ENCODE data around the gene ENPP7.
"Not testable (repeated sequence)": the region's sequence is repeated elsewhere in the genome, so short reads cannot be mapped to it uniquely, and the experiment has no call there.

The ENPP7 gene

GRCh38 chr17:79749156-79749815, 18.5 kb downstream of the ENPP7 start:
- DNase-seq (ENCODE audit: low read depth), result no peak

DNA sequence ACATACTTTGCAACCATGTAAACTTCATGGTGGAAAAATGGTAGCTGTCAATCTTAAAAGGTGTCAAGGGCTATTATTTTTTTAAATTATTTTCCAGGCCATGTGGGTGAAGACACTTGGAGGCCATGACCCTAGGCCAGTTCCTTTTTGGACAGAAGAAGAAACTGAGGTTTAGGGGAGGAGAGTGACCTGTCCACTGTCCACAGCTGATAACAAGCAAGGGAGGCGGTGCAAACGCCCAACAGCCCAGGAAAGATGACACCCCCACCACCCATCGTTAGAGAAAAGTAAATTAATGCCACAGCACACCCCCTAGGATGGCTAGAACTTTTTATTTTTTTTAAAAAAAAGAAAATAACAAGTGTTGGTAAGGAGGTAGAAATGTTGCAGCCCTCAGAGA, 19.2 kb downstream of the ENPP7 start:
- DNase-seq (ENCODE audit: low read depth), result no peak

- DNase-seq (ENCODE audit: low read depth), result no peak
Measured at GRCh38 chr17:79750650-79751545, 20.2 kb downstream of the ENPP7 start.

DNA sequence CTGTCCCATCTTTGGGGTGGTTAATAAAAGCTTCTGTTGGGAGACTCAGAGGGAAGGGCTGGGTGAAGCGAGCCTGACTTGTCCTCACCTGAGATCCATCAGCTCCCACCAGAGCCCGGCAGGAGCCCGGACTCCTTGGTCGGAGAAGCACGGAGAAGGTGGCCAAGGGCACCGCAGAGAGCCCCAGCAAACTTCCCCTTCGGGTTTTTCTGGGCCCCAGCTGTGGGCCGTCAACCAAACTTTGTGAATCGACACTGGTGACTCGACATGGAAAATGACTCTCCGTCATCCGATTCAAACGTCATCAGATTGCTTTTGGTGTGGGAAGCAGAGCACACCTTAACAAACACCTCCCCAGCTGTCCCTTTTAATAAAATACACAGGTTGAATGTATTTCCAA, 21.4 kb downstream of the ENPP7 start:
- no peak for DNase-seq (ENCODE audit: low read depth)

- DNase-seq (ENCODE audit: low read depth), result no peak
Measured at GRCh38 chr17:79754370-79754769, 23.6 kb downstream of the ENPP7 start.

- not testable (repeated sequence) for DNase-seq (ENCODE audit: low read depth)
Measured at GRCh38 chr17:79754903-79755302, 24.2 kb downstream of the ENPP7 start.

GRCh38 chr17:79755591-79755990, 24.8 kb downstream of the ENPP7 start:
- DNase-seq (ENCODE audit: low read depth), result no peak

GRCh38 chr17:79757140-79757745, 26.5 kb downstream of the ENPP7 start:
- DNase-seq (ENCODE audit: low read depth), result no peak

GRCh38 chr17:79758271-79758670, 27.5 kb downstream of the ENPP7 start:
- DNase-seq (ENCODE audit: low read depth), result no peak

DNA sequence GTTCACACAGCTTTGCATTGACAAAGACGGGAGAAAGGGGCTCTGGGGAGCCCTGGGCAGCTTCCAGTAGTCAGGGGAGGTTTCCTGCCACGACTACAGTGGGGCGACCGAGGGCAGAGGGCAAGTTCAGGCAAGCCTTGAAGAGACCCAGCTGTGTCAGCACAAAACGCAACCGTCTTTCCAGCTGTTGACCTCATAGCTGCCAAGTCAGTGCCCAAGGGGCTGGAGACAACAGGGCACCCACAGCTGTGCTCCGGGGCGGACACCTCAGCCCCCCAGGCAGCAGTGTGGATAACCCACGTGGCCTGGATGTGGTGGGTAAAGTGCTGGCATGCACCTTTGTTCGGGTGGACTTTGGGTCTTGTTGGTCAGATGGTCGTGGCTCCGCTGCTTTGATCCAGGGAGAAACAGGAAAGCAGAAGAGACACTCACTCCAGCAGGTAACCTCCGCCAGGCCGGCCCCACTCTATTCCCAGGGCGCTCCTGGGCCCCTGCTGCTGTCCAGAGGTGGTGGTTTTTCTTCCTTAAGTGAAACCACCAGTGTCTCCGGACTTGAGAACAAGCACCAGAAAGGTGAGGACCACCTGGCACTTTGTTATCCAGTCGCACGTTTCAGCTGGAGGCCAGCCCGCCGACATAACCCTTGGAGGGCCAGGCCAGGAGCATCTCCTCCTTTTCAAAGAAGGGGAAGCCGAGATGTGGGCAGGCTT, 29.6 kb downstream of the ENPP7 start:
- DNase-seq (ENCODE audit: low read depth), result no peak

DNA sequence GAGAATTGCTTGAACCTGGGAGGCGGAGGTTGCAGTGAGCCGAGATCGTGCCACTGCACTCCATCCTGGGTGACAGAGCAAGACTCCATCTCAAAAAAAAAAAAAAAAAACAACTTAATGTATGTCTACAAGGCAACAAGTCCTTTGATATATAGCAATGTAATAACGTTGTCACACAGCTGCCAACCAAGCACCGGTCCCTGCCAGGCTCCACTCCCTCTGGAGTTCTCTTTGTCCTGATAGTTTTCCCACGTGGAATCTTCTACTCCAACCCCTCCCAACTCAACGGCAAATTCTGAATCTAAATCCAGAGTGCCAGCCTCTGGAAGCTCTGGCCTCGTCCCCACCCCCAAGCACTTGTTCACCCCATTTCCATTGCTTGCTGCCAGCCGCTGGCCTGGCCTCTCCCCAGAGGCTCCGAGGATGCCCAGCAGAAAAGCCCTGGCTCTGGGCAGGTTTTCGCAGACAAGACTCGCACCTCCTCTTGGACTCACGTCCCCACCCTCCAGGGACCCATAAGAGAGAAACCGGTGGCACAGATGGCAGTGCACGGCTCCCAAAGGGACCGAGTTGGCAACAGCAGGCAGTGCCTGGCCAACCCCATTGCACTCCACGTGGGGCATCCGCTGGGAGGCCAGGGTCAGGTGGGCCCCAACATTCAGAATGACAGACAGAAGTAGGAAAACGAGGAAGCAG, 31.3 kb downstream of the ENPP7 start:
- DNase-seq (ENCODE audit: low read depth), result no peak

GRCh38 chr17:79765708-79766107, 35.0 kb downstream of the ENPP7 start:
- DNase-seq (ENCODE audit: low read depth), result no peak

DNA sequence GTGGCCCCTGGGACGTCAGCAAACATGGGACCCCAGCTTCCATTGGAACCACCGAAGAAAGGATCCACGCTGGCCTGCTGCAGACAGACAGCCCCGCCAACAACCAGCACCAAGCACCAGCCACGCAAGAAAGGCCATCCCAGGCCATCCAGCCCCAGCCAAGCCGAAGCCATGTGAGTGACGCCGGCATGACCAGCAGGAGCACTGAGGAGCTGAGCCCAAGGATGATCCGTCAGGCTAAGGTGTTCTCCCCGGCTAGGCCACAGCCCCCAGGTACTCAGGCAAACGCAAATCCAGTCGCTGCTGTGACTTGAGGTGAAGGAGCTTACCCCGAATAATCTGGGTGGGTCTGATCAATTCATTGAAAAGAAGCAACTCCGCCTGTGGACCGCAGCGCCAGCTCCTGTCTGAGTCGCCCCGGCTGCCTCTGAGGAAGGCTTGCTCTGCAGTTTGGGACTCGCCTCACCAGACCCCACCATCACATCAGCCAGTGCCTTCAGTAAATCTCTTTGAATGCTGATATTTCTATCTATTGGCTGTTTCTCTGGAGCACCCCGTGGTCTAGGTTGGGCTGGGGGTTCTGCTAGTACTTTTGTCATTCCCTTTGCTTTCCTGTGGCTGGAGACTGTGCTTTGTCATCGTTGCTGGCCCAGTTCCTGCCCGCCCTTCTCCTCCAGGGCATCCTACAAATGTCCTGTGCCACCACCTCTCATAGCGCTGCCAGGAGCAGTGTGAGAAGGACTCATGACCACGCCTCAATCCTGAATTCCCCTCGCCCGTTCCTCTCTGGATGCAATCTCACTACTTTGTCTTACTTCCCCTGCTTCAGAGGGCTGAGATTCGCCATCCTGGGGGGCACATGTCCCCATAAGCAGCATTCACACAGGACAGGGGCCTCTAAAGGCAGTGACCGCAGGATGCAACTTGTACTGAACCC, 39.1 kb downstream of the ENPP7 start:
- no peak for DNase-seq (ENCODE audit: low read depth)

DNA sequence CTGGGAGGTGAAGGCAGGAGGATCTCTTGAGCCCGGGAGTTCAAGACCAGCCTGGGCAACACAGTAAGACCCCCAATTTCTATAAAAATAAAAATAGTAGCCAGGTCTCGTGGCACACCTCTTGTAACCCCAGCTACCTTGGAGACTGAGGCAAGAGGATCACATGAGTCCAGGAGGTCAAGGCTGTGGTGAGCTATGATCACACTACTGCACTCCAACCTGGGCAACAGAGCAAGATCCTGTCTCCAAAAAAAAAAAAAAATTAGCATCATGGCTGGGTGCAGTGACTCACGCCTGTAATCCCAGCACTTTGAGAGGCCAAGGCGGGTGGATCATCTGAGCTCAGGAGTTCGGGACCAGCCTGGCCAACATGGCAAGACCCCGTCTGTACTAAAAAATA, 40.5 kb downstream of the ENPP7 start:
- no peak for DNase-seq (ENCODE audit: low read depth)

- not testable (repeated sequence) for DNase-seq (ENCODE audit: low read depth)
Measured at GRCh38 chr17:79772726-79773125, 42.0 kb downstream of the ENPP7 start.

DNA sequence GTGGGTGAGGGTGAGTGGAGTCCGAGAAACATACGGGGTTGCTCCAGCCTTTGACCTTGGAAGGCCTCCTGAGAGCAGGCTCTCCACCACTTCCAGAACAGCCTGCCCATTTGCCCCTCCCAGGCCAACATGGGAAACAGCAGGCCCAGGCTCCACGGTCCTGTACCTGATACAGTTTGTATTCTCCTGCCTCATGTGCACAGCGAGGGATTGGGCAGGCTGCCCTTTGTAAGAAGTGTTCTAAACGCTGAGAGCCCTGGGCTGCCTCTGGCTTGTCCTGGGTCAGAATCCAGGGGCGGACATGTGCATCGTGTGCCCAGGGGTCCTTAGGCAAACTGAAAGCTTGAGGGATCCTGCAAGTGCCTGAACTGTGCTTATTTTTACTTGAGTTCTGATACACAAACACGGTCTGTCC, 43.8 kb downstream of the ENPP7 start:
- DNase-seq (ENCODE audit: low read depth), result no peak

DNA sequence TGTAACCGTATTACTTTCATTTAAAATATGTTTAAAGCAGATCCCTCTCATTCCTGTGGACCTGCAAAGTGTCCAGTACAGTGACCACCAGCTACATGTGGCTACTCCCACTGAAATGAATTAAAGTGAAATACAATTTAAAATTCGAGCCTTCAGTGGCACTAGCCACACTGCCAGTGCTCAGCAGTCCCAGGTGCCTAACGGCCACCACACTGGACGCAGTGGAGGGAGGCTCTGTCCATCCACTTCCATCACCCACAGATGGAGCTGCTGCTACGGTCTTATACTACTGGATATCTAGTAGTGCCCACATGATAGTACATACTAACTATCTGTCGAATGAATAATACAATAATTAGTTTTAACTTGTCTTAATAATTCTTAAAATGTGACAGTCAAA, 44.9 kb downstream of the ENPP7 start:
- DNase-seq (ENCODE audit: low read depth), result no peak

- no peak for DNase-seq (ENCODE audit: low read depth)
Measured at GRCh38 chr17:79776376-79777119, 45.8 kb downstream of the ENPP7 start.

DNA sequence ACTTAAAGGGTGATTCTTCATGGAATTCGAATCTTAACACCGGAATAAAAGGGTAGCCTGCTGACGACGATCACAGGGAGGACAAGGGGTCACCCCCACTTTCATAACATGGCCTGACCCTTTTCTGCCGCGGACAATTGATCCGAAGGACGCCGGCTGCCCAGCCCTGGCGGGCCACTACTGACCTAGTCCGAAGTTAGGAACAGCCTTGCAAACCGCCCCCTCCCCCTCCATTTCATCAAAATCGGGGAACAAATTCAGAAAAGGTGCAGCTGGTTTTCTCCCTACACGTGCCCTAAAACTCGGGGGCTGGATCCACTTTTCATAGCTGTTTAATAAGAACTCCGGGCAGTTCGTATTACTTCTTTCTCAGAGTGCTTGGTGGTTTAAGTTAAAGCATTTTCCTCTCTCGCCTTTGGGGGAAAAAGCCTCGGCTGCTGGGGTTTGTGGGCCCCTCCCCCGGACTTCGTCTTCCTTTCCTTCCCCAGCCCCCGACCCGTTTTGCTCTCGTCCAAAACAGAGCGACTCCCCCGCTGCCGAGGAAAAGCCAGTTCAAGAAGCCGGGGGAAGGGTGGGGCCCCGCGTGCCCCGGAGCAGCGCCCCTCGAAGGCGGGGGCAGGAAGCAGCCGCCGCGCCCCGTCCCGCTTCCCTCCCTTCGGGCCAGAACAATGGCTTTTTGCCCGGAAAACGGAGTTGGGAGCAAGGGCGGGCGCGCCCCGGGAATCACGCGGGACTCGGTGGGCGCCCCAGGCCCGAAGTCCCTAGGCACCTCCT, 46.6 kb downstream of the ENPP7 start:
- no peak for DNase-seq (ENCODE audit: low read depth)

Data from T follicular helper cell (primary cell).